Neural cell (in vitro differentiated cells): ENCODE measurements around the gene HELZ.

Source experiments
- CTCF ChIP-seq: fragments of 450-650 bp; IDR thresholded peaks from 2 replicates; pipeline ENCODE4 v1.5.1; 2014; ENCODE audit warnings: antibody characterized with exemption, mild to moderate bottlenecking, moderate library complexity; ENCODE audit not compliant: poor library complexity, severe bottlenecking
- EP300 ChIP-seq: fragments of 450-650 bp; conservative IDR thresholded peaks from 2 replicates; pipeline ENCODE4 v1.6.1; 2014; ENCODE audit warnings: antibody characterized with exemption, mild to moderate bottlenecking, moderate library complexity; ENCODE audit not compliant: poor library complexity, severe bottlenecking
- EZH2 ChIP-seq: fragments of 200-600, 300-800 bp; shearing (Covaris generic), sonication (generic); IDR thresholded peaks from 2 replicates; pipeline ENCODE4 v1.6.1; 2014; ENCODE audit warnings: antibody characterized with exemption, low read length, borderline replicate concordance, mild to moderate bottlenecking; ENCODE audit not compliant: insufficient read depth, poor library complexity, severe bottlenecking
- RAD21 ChIP-seq: fragments of 450-650 bp; conservative IDR thresholded peaks from 2 replicates; pipeline ENCODE4 v1.6.1; 2014; ENCODE audit warnings: antibody characterized with exemption, mild to moderate bottlenecking, moderate library complexity
- TF ChIP-seq, protein P1 (sequence below): IDR thresholded peaks from 2 replicates; pipeline ENCODE4 v1.6.1; 2012; ENCODE audit warnings: borderline replicate concordance

- TF ChIP-seq CTCF (no peak), EZH2 (no peak), EP300 (no peak), RAD21 (no peak)
- TF ChIP-seq, protein P1, sequence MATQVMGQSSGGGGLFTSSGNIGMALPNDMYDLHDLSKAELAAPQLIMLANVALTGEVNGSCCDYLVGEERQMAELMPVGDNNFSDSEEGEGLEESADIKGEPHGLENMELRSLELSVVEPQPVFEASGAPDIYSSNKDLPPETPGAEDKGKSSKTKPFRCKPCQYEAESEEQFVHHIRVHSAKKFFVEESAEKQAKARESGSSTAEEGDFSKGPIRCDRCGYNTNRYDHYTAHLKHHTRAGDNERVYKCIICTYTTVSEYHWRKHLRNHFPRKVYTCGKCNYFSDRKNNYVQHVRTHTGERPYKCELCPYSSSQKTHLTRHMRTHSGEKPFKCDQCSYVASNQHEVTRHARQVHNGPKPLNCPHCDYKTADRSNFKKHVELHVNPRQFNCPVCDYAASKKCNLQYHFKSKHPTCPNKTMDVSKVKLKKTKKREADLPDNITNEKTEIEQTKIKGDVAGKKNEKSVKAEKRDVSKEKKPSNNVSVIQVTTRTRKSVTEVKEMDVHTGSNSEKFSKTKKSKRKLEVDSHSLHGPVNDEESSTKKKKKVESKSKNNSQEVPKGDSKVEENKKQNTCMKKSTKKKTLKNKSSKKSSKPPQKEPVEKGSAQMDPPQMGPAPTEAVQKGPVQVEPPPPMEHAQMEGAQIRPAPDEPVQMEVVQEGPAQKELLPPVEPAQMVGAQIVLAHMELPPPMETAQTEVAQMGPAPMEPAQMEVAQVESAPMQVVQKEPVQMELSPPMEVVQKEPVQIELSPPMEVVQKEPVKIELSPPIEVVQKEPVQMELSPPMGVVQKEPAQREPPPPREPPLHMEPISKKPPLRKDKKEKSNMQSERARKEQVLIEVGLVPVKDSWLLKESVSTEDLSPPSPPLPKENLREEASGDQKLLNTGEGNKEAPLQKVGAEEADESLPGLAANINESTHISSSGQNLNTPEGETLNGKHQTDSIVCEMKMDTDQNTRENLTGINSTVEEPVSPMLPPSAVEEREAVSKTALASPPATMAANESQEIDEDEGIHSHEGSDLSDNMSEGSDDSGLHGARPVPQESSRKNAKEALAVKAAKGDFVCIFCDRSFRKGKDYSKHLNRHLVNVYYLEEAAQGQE, result no peak
These were observed 200.8 kb downstream of the HELZ start, which contains the start of gene CACNG1 for GRCh38 chr17:67044016-67044772.
